HEK293 (cell line): ENCODE data around the gene HHIP.

Source experiments
- CTCF ChIA-PET: fragments of 350-600 bp; formaldehyde crosslinking; extraction: SDS; loops from one replicate; lab custom pipeline; 2021; ENCODE audit warnings: antibody characterized with exemption; lab: Yijun Ruan, JAX
- POLR2A ChIA-PET: fragments of 300-600 bp; formaldehyde crosslinking; extraction: SDS; loops from one replicate; lab custom pipeline; 2020; ENCODE audit warnings: antibody characterized with exemption, inconsistent platforms; lab: Yijun Ruan, JAX
- H3K27ac ChIP-seq: fragments of 200-500 bp; sonication (Bioruptor generic); 2 replicates; pipeline ENCODE4 v1.5.1; 2014; ENCODE audit warnings: low read depth, low read length, control low read depth, inconsistent platforms; ENCODE audit errors: extremely low read depth
- H3K36me3 ChIP-seq, 2 experiments: fragments of 200-500 bp in 1 of 2; sonication (Bioruptor generic) in 1 of 2; 1 replicate in 1 of 2; 2 replicates in 1 of 2; pipeline ENCODE4 v1.5.1; 2014 to 2017; ENCODE audit warnings: inconsistent platforms in 2 of 2, low read length in 2 of 2; ENCODE audit not compliant: control insufficient read depth in 2 of 2, insufficient read depth in 1 of 2
- H3K4me1 ChIP-seq: fragments of 200-500 bp; sonication (Bioruptor generic); 2 replicates; pipeline ENCODE4 v1.5.1; 2014; ENCODE audit warnings: mild to moderate bottlenecking, low read length, inconsistent platforms; ENCODE audit not compliant: control insufficient read depth, insufficient read depth
- H3K4me3 ChIP-seq: 2 replicates; pipeline ENCODE4 v1.5.1; 2011; ENCODE audit warnings: low read depth, mild to moderate bottlenecking, control low read depth, low read length, moderate library complexity
- H3K9me3 ChIP-seq: fragments of 200-500 bp; sonication (Bioruptor generic); 2 replicates; pipeline ENCODE4 v1.5.1; 2014; ENCODE audit warnings: low read depth, low read length, inconsistent platforms; ENCODE audit not compliant: control insufficient read depth, insufficient read depth
- ATF2 ChIP-seq: fragments of 450-650 bp; formaldehyde crosslinking; IDR thresholded peaks from 2 replicates; pipeline ENCODE4 v1.5.1; 2016; ENCODE audit warnings: missing biosample characterization, missing genetic modification characterization, low read depth
- BCL6B ChIP-seq: fragments of 450-650 bp; formaldehyde crosslinking; IDR thresholded peaks from 2 replicates; pipeline ENCODE4 v1.5.1; 2017; ENCODE audit warnings: missing biosample characterization, missing genetic modification characterization
- GLI2 ChIP-seq: fragments of 450-650 bp; formaldehyde crosslinking; IDR thresholded peaks from 2 replicates; pipeline ENCODE4; 2017; ENCODE audit warnings: missing biosample characterization, missing genetic modification characterization, low read depth, borderline replicate concordance
- GLIS1 ChIP-seq: fragments of 450-650 bp; formaldehyde crosslinking; IDR thresholded peaks from 2 replicates; pipeline ENCODE4 v1.5.1; 2016; ENCODE audit warnings: missing biosample characterization, missing genetic modification characterization
- GLIS2 ChIP-seq: fragments of 450-650 bp; formaldehyde crosslinking; IDR thresholded peaks from 2 replicates; pipeline ENCODE4 v1.5.1; 2016; ENCODE audit warnings: missing biosample characterization, missing genetic modification characterization
- KLF1 ChIP-seq: fragments of 450-650 bp; formaldehyde crosslinking; IDR thresholded peaks from 2 replicates; pipeline ENCODE4 v1.5.1; 2016; ENCODE audit warnings: missing biosample characterization, missing genetic modification characterization
- KLF8 ChIP-seq: fragments of 450-650 bp; formaldehyde crosslinking; IDR thresholded peaks from 2 replicates; pipeline ENCODE4 v1.5.1; 2016; ENCODE audit warnings: missing biosample characterization, missing genetic modification characterization
- ZBTB17 ChIP-seq: fragments of 450-650 bp; formaldehyde crosslinking; IDR thresholded peaks from 2 replicates; pipeline ENCODE4 v1.5.1; 2016; ENCODE audit warnings: missing biosample characterization, missing genetic modification characterization
- ZBTB21 ChIP-seq: fragments of 450-650 bp; formaldehyde crosslinking; IDR thresholded peaks from 2 replicates; pipeline ENCODE4 v1.5.1; 2017; ENCODE audit warnings: missing biosample characterization, missing genetic modification characterization
- ZBTB26 ChIP-seq: fragments of 450-650 bp; formaldehyde crosslinking; optimal IDR thresholded peaks from 2 replicates; pipeline ENCODE3; 2016; ENCODE audit warnings: missing biosample characterization, mild to moderate bottlenecking, missing genetic modification characterization
- ZFHX2 ChIP-seq: fragments of 450-650 bp; formaldehyde crosslinking; conservative IDR thresholded peaks from 2 replicates; pipeline ENCODE4 v1.5.1; 2016; ENCODE audit warnings: missing biosample characterization, missing genetic modification characterization
- ZNF2 ChIP-seq: fragments of 450-650 bp; formaldehyde crosslinking; IDR thresholded peaks from 2 replicates; pipeline ENCODE4 v1.5.1; 2016; ENCODE audit warnings: missing biosample characterization, missing genetic modification characterization
- ZNF202 ChIP-seq: fragments of 450-650 bp; formaldehyde crosslinking; IDR thresholded peaks from 2 replicates; pipeline ENCODE4 v1.5.1; 2016; ENCODE audit warnings: missing biosample characterization, missing genetic modification characterization, borderline replicate concordance
- ZNF335 ChIP-seq: fragments of 450-650 bp; formaldehyde crosslinking; conservative IDR thresholded peaks from 2 replicates; pipeline ENCODE4 v1.5.1; 2016; ENCODE audit warnings: missing biosample characterization, missing genetic modification characterization
- ZNF341 ChIP-seq: fragments of 450-650 bp; formaldehyde crosslinking; IDR thresholded peaks from 2 replicates; pipeline ENCODE4; 2016; ENCODE audit warnings: low read depth, missing biosample characterization, missing genetic modification characterization
- ZNF501 ChIP-seq: fragments of 450-650 bp; formaldehyde crosslinking; IDR thresholded peaks from 2 replicates; pipeline ENCODE4 v1.5.1; 2016; ENCODE audit warnings: missing biosample characterization, missing genetic modification characterization
- ZNF600 ChIP-seq: fragments of 450-650 bp; formaldehyde crosslinking; IDR thresholded peaks from 2 replicates; pipeline ENCODE4 v1.5.1; 2016; ENCODE audit warnings: missing biosample characterization, missing genetic modification characterization
- ZNF629 ChIP-seq: fragments of 450-650 bp; formaldehyde crosslinking; IDR thresholded peaks from 2 replicates; pipeline ENCODE4 v1.5.1; 2017; ENCODE audit warnings: missing biosample characterization, missing genetic modification characterization
- ZXDB ChIP-seq: fragments of 450-650 bp; formaldehyde crosslinking; IDR thresholded peaks from 2 replicates; pipeline ENCODE4 v1.5.1; 2016; ENCODE audit warnings: missing biosample characterization, missing genetic modification characterization
- TF ChIP-seq, protein P1 (sequence below): fragments of 450-650 bp; formaldehyde crosslinking; IDR thresholded peaks from 2 replicates; pipeline ENCODE4 v1.5.1; 2017; ENCODE audit warnings: missing biosample characterization, missing genetic modification characterization

The HHIP gene, protein sequence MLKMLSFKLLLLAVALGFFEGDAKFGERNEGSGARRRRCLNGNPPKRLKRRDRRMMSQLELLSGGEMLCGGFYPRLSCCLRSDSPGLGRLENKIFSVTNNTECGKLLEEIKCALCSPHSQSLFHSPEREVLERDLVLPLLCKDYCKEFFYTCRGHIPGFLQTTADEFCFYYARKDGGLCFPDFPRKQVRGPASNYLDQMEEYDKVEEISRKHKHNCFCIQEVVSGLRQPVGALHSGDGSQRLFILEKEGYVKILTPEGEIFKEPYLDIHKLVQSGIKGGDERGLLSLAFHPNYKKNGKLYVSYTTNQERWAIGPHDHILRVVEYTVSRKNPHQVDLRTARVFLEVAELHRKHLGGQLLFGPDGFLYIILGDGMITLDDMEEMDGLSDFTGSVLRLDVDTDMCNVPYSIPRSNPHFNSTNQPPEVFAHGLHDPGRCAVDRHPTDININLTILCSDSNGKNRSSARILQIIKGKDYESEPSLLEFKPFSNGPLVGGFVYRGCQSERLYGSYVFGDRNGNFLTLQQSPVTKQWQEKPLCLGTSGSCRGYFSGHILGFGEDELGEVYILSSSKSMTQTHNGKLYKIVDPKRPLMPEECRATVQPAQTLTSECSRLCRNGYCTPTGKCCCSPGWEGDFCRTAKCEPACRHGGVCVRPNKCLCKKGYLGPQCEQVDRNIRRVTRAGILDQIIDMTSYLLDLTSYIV

DNA sequence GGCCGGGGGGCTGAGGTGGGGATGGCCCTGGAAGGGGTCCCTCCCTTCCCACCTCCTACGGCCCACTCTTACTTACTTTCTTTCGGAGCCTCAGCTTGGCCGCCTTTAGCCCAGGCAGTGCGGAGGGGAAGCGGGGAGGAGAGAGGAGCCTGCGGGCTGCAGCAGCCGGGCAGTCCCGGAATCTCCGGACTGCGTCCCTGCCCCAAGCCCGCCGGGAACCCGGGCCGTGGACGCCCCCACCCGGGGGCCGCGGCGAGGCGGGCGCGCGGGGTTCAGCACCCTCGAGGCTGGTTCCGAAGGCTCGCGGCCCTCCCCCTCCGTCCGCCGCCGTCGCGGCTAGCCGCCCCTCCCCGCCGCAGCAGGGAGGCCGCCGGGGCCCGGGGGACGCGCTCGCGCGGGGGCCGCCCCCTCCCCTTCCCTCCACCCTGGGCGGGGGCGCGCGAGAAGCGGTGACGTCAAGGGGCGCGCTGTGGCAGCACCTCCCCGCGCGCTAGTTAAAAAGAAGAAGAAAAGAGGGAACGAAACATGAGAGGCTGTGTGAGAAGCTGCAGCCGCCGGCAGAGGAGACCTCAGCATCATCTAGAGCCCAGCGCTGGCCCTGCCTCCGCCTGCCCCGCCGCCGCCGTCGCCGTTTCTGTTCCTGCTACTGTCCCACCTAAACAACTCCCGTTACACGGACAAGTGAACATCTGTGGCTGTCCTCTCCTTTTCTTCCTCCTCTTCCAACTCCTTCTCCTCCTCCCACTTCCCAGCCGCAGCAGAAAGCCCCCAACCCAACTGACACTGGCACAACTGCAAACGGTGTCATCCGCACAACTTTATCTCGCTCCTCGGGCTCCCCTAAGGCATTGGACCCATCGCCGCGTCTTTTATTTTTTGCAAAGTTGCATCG lies at the start of gene HHIP:
Gene HHIP, plus strand, starts transcription at position 526 of the 892 bp plus-strand sequence. CDS start 520 bp downstream, outside the sequence.
- Histone ChIP-seq H3K4me3 (peak within 1 kb of the TSS; percentile 59), H3K9me3 (no peaks in the 10 kb centered on the region), H3K27ac (peak within 1 kb of the TSS; percentile 22; the same call in 1 of the 2 replicates), H3K36me3 (no peaks in the 10 kb centered on the region), H3K4me1 (no peaks in the 10 kb centered on the region; the same call in 1 of the 2 replicates)
- ChIA-PET POLR2A (no interaction called here), CTCF (interaction anchor here (0.6 kb wide), 1 partner anchor 33 kb away, joined by 5 read pairs; no protein-coding TSS in a partner anchor)
- TF ChIP-seq ZNF600 (tag by site-specific recombination), result peak; percentile 23; the same call in 1 of the 2 replicates
- peak; percentile 80 for TF ChIP-seq ZNF341 (tag by site-specific recombination)
- no peak for TF ChIP-seq ZXDB (tag by site-specific recombination)
- peak; percentile 29; the same call in 1 of the 2 replicates for TF ChIP-seq ZBTB21
- TF ChIP-seq ZNF202 (tag by site-specific recombination), result no peak
- peak; percentile 25 for TF ChIP-seq ZFHX2 (tag by site-specific recombination)
- TF ChIP-seq ZNF2 (tag by site-specific recombination), result peak; percentile 55; the same call in 1 of the 2 replicates
- peak; percentile 44; the same call in 1 of the 2 replicates for TF ChIP-seq ATF2 (tag by site-specific recombination)
- no peak for TF ChIP-seq KLF1 (tag by site-specific recombination)
- peak; percentile 66 for TF ChIP-seq ZBTB26
- TF ChIP-seq ZNF629, result peak; percentile 60
- TF ChIP-seq ZBTB17, result no peak
- peak; percentile 85 for TF ChIP-seq ZNF335
- TF ChIP-seq GLIS1 (tag by site-specific recombination), result peak; percentile 48
- peak; percentile 18; the same call in 1 of the 2 replicates for TF ChIP-seq KLF8 (tag by site-specific recombination)
- no peak for TF ChIP-seq BCL6B (tag by site-specific recombination)
- peak; percentile 33; the same call in 1 of the 2 replicates for TF ChIP-seq GLIS2
- TF ChIP-seq, protein P1, sequence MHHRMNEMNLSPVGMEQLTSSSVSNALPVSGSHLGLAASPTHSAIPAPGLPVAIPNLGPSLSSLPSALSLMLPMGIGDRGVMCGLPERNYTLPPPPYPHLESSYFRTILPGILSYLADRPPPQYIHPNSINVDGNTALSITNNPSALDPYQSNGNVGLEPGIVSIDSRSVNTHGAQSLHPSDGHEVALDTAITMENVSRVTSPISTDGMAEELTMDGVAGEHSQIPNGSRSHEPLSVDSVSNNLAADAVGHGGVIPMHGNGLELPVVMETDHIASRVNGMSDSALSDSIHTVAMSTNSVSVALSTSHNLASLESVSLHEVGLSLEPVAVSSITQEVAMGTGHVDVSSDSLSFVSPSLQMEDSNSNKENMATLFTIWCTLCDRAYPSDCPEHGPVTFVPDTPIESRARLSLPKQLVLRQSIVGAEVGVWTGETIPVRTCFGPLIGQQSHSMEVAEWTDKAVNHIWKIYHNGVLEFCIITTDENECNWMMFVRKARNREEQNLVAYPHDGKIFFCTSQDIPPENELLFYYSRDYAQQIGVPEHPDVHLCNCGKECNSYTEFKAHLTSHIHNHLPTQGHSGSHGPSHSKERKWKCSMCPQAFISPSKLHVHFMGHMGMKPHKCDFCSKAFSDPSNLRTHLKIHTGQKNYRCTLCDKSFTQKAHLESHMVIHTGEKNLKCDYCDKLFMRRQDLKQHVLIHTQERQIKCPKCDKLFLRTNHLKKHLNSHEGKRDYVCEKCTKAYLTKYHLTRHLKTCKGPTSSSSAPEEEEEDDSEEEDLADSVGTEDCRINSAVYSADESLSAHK (tag by site-specific recombination), result no peak
- 0 out of 2 replicates have a peak, but pooled peaks have one; percentile 27 for TF ChIP-seq ZNF501 (tag by site-specific recombination)
- TF ChIP-seq GLI2 (tag by site-specific recombination), result no peak
